Ovary (tissue), 3 donors: Measurements from ENCODE around the gene NUP93.

Experiments used
- POLR2A ChIP-seq: fragments of 450-650 bp; IDR thresholded peaks from one replicate; pipeline ENCODE4 v1.6.1; 2017; ENCODE audit warnings: antibody characterized with exemption, mild to moderate bottlenecking, moderate library complexity
- TF ChIP-seq, protein P1 (sequence below), 3 donors: fragments of 450-650 bp in 2 of 3; fragments of 200-600 bp in 1 of 3; IDR thresholded peaks; one replicate each; pipeline versions ENCODE4 v1.5.1 to v1.8.0; 2016 to 2022; ENCODE audit warnings: antibody characterized with exemption in 3 of 3, mild to moderate bottlenecking in 1 of 3
- donor health status: DM: no; HTN: no; CAD: no.

DNA sequence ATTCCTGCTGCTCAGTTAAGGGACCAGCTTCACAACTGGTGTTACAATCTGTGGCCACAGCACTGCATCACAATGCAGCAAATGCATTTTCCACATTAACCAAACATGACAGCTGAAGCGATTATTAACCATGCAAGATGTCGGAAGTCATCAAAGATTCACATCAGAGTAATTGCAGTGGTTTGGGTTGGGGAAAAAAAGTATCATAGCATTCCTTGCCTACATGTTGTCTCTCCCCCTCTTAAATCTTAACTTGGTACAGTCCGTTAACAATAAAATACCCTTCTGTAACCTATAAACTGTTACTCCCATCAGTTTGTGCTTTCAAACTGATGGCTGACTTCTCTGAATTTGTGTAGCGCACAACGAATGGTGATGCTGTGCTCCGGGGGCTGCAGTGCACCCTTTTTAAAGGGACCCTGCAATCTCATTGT lies 51.6 kb downstream of the NUP93 start:
- TF ChIP-seq, protein P1, sequence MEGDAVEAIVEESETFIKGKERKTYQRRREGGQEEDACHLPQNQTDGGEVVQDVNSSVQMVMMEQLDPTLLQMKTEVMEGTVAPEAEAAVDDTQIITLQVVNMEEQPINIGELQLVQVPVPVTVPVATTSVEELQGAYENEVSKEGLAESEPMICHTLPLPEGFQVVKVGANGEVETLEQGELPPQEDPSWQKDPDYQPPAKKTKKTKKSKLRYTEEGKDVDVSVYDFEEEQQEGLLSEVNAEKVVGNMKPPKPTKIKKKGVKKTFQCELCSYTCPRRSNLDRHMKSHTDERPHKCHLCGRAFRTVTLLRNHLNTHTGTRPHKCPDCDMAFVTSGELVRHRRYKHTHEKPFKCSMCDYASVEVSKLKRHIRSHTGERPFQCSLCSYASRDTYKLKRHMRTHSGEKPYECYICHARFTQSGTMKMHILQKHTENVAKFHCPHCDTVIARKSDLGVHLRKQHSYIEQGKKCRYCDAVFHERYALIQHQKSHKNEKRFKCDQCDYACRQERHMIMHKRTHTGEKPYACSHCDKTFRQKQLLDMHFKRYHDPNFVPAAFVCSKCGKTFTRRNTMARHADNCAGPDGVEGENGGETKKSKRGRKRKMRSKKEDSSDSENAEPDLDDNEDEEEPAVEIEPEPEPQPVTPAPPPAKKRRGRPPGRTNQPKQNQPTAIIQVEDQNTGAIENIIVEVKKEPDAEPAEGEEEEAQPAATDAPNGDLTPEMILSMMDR (IDR thresholded peaks at IDR 0.05) = no peak
- no peak for TF ChIP-seq POLR2A
